Caco-2 (cell line): ENCODE measurements around the gene ADAMTS13. TPM values are rescaled to one million over a fixed set of nuclear protein-coding genes. Genes with fewer than 3 reads are reported as not detected.

Experiments used
- Bru-seq: library from RNA; stranded (reverse); fragments of 400-500 nt; gene quantifications from one replicate; lab custom pipeline; 2021; lab: Mats Ljungman, UMichigan
- BruChase-seq, 2 experiments: library from RNA; stranded (reverse); fragments of 400-500 nt; gene quantifications; one replicate each; lab custom pipeline; 2021; lab: Mats Ljungman, UMichigan
- BruUV-seq: library from RNA; stranded (reverse); fragments of 400-500 nt; replicated peaks from 2 replicates; lab custom pipeline; 2021; lab: Mats Ljungman, UMichigan
- CTCF ChIA-PET: fragments of 300-600 bp; sonication (Branson Sonifier 250); formaldehyde crosslinking; loops from one replicate; lab custom pipeline; 2022; ENCODE audit warnings: antibody characterized with exemption; lab: Charles Lee
- POLR2A ChIA-PET: fragments of 300-600 bp; sonication (Branson Sonifier 250); formaldehyde crosslinking; loops from one replicate; lab custom pipeline; 2022; ENCODE audit warnings: antibody characterized with exemption; lab: Charles Lee
- DNase-seq, 2 experiments: peaks; one replicate each; pipeline versions ENCODE4 v3.0.0 to v3.0.0-alpha.2; 2020 to 2022
- H3K27me3 ChIP-seq: replicated peaks from 2 replicates; pipeline ENCODE4 v1.6.0; 2011; ENCODE audit warnings: low read length; ENCODE audit not compliant: control insufficient read depth, insufficient read depth
- H3K36me3 ChIP-seq: 2 replicates; pipeline ENCODE4 v1.5.1; 2011; ENCODE audit warnings: low read length; ENCODE audit not compliant: control insufficient read depth, insufficient read depth
- H3K4me1 ChIP-seq: fragments of 250-450 bp; sonication (Bioruptor Pico); 2 replicates; pipeline ENCODE4 v1.5.1; 2020; ENCODE audit warnings: mild to moderate bottlenecking
- H3K4me3 ChIP-seq: 2 replicates; pipeline ENCODE4 v1.5.1; 2011; ENCODE audit warnings: low read depth, mild to moderate bottlenecking, control low read depth, low read length
- H3K9me3 ChIP-seq: fragments of 250-450 bp; sonication (Bioruptor Pico); 2 replicates; pipeline ENCODE4 v1.5.1; 2020; ENCODE audit warnings: mild to moderate bottlenecking, moderate library complexity
- H3K27ac Mint-ChIP-seq: one replicate; pipeline ENCODE4 v1.8.0; 2022; ENCODE audit warnings: mixed read lengths; ENCODE audit not compliant: unreplicated experiment
- H3K27me3 Mint-ChIP-seq: one replicate; pipeline ENCODE4 v1.8.0; 2022; ENCODE audit warnings: mixed read lengths; ENCODE audit not compliant: insufficient read depth, unreplicated experiment
- H3K36me3 Mint-ChIP-seq: one replicate; pipeline ENCODE4 v1.8.0; 2022; ENCODE audit warnings: mild to moderate bottlenecking, mixed read lengths; ENCODE audit not compliant: insufficient read depth, unreplicated experiment
- H3K4me1 Mint-ChIP-seq: one replicate; pipeline ENCODE4 v1.8.0; 2022; ENCODE audit warnings: low read depth, mixed read lengths; ENCODE audit not compliant: unreplicated experiment
- H3K4me3 Mint-ChIP-seq: one replicate; pipeline ENCODE4 v1.8.0; 2022; ENCODE audit warnings: mild to moderate bottlenecking, moderate library complexity, mixed read lengths; ENCODE audit not compliant: unreplicated experiment
- H3K9me3 Mint-ChIP-seq: one replicate; pipeline ENCODE4 v1.8.0; 2022; ENCODE audit warnings: mixed read lengths; ENCODE audit not compliant: unreplicated experiment
- CTCF ChIP-seq, 2 experiments: fragments of 200-600 bp in 1 of 2; IDR thresholded peaks; 1 replicate in 1 of 2; 2 replicates in 1 of 2; pipeline versions ENCODE4 v1.5.1 to v1.8.0; 2011 to 2022; ENCODE audit warnings: antibody characterized with exemption in 1 of 2, control low read depth in 1 of 2, inconsistent platforms in 1 of 2, low read depth in 1 of 2, low read length in 1 of 2, mild to moderate bottlenecking in 1 of 2, moderate library complexity in 1 of 2; ENCODE audit not compliant: insufficient read depth in 1 of 2, severe bottlenecking in 1 of 2, unreplicated experiment in 1 of 2
- intact Hi-C: fragments of 100-400 bp; cut with micrococcal nuclease; formaldehyde crosslinking; loops from one replicate; pipeline ENCODE4 v1.10.0; 2022; ENCODE audit not compliant: unreplicated experiment
- long read RNA-seq: library from polyadenylated mRNA; stranded (forward); transcript quantifications from one replicate; pipeline ENCODE4 v2.0.0, GENCODE V29; 2022
- total RNA-seq: library from RNA; stranded (reverse); gene quantifications from 2 replicates; pipeline ENCODE4 v1.2.3, GENCODE V29; 2022

Gene ADAMTS13
- 5.3 and 6.2 TPM in 2 replicates for total RNA-seq
- percentile 40 among the genes with signal in this experiment for Bru-seq, nascent RNA
- percentile 38 among the genes with signal in this experiment for BruChase-seq, experiment 1, labeled RNA remaining after a 2-hour chase
- percentile 40 among the genes with signal in this experiment for BruChase-seq, experiment 2, labeled RNA remaining after a 6-hour chase
- long read RNA-seq, partial matches to known transcripts, result 2 of 6 reads
- long read RNA-seq, other reads (novel, unspliced or antisense), result 4 of 6 reads

GRCh38 chr9:133421615-133422542, at the start of gene ADAMTS13:
ADAMTS13 (plus strand) TSS chr9:133422367; CDS start chr9:133422444, 77 bp downstream.
- no peaks in the 10 kb centered on the region for H3K36me3 ChIP-seq
- peaks cover 12% of the 10 kb centered on the region for H3K4me1 ChIP-seq
- H3K9me3 ChIP-seq, result no peaks in the 10 kb centered on the region
- Mint-ChIP-seq H3K9me3 (no peaks in the 10 kb centered on the region), H3K4me3 (no peak within 1 kb of the TSS), H3K27ac (peak within 1 kb of the TSS; percentile 66), H3K27me3 (no peaks in the 10 kb centered on the region), H3K36me3 (no peaks in the 10 kb centered on the region), H3K4me1 (peaks cover 11% of the 10 kb centered on the region)
- no peak within 1 kb of the TSS for H3K4me3 ChIP-seq
- H3K27me3 ChIP-seq, result no peaks in the 10 kb centered on the region
- DNase-seq, result no peak
- peak; percentile 11 to 20 for TF ChIP-seq CTCF (IDR thresholded peaks at IDR 0.05; ENCODE audit: insufficient read depth in 1 of 2, low read depth in 1 of 2, low read length in 1 of 2, severe bottlenecking in 1 of 2, unreplicated experiment in 1 of 2)
- ChIA-PET CTCF (interaction anchor here (0.7 to 1.2 kb wide), 2 partner anchors 25 to 38 kb away, joined by 3 read pairs; partner anchors contain the start of gene CACFD1), POLR2A (no interaction called here)
- intact Hi-C loops, result no loop called here
- BruUV-seq, result no TSS peak

- Mint-ChIP-seq H3K4me3 (peak overlapping the region; percentile 89), H3K27me3 (no peaks in the 10 kb centered on the region), H3K9me3 (no peaks in the 10 kb centered on the region), H3K36me3 (peaks cover 60% of the 10 kb centered on the region), H3K4me1 (peaks cover 21% of the 10 kb centered on the region), H3K27ac (peak overlapping the region; percentile 96)
- CTCF ChIA-PET, result interaction anchor here (0.9 kb wide), 1 partner anchor 85 kb away, joined by 4 read pairs; the partner anchor contains the start of gene CACFD1
- POLR2A ChIA-PET, result interaction anchor here (0.9 to 1.3 kb wide), 2 partner anchors 27 to 85 kb away, joined by 3 to 5 read pairs; partner anchors contain the start of genes CACFD1, MED22 and RPL7A
- H3K36me3 ChIP-seq, result peaks cover 5% of the 10 kb centered on the region; the same call in 1 of the 2 replicates
- H3K4me1 ChIP-seq, result peaks cover 6% of the 10 kb centered on the region; the same call in 1 of the 2 replicates
- intact Hi-C loops, result no loop called here
- no peak for DNase-seq
- H3K4me3 ChIP-seq, result peak overlapping the region; percentile 58
- BruUV-seq, result TSS peak; percentile 58
- TF ChIP-seq CTCF (IDR thresholded peaks at IDR 0.05; ENCODE audit: insufficient read depth in 1 of 2, low read depth in 1 of 2, low read length in 1 of 2, severe bottlenecking in 1 of 2, unreplicated experiment in 1 of 2), result no peak
- no peaks in the 10 kb centered on the region for H3K9me3 ChIP-seq
- H3K27me3 ChIP-seq, result no peaks in the 10 kb centered on the region
Measured at GRCh38 chr9:133374612-133375115, 47.5 kb upstream of the ADAMTS13 start.
